A673 (cell line): Measurements from ENCODE around the gene CR2. TPM values are rescaled to one million over a fixed set of nuclear protein-coding genes. Genes with fewer than 3 reads are reported as not detected.

Experiments used
- BruUV-seq: library from RNA; stranded (reverse); fragments of 400-500 nt; replicated peaks from 2 replicates; lab custom pipeline; 2021; lab: Mats Ljungman, UMichigan
- CTCF ChIA-PET: fragments of 300-600 bp; sonication (Branson Sonifier 250); formaldehyde crosslinking; loops from one replicate; lab custom pipeline; 2022; ENCODE audit warnings: antibody characterized with exemption; lab: Charles Lee
- POLR2A ChIA-PET: fragments of 300-600 bp; sonication (Branson Sonifier 250); formaldehyde crosslinking; loops from one replicate; lab custom pipeline; 2022; ENCODE audit warnings: antibody characterized with exemption; ENCODE audit not compliant: low non-redundant PET; lab: Charles Lee
- DNase-seq: peaks from one replicate; pipeline ENCODE4 v3.0.0-alpha.2; 2015; ENCODE audit warnings: low spot score
- H3K27ac ChIP-seq: fragments of 200-600 bp; sonication (generic); 2 replicates; pipeline ENCODE4 v1.5.1; 2016; ENCODE audit warnings: mixed run types, low read depth, mild to moderate bottlenecking, mixed read lengths, antibody characterized with exemption, low read length; ENCODE audit not compliant: poor library complexity, severe bottlenecking
- H3K27me3 ChIP-seq: fragments of 200-600 bp; sonication (generic); replicated peaks from 2 replicates; pipeline ENCODE4 v1.6.1; 2017; ENCODE audit warnings: mixed run types, low read depth, mild to moderate bottlenecking, mixed read lengths, antibody characterized with exemption, low read length; ENCODE audit not compliant: insufficient read depth, poor library complexity
- H3K36me3 ChIP-seq: fragments of 200-600 bp; sonication (generic); 2 replicates; pipeline ENCODE4 v1.6.1; 2016; ENCODE audit warnings: mixed run types, mild to moderate bottlenecking, mixed read lengths, antibody characterized with exemption, low read length; ENCODE audit not compliant: insufficient read depth, poor library complexity, severe bottlenecking
- H3K4me1 ChIP-seq: fragments of 200-600 bp; sonication (generic); 2 replicates; pipeline ENCODE4 v1.6.1; 2017; ENCODE audit warnings: mixed run types, mild to moderate bottlenecking, mixed read lengths, antibody characterized with exemption, low read length; ENCODE audit not compliant: insufficient read depth, poor library complexity, severe bottlenecking
- H3K4me3 ChIP-seq: fragments of 200-600 bp; sonication (generic); 2 replicates; pipeline ENCODE4 v1.5.1; 2016; ENCODE audit warnings: low read depth, mixed run types, mild to moderate bottlenecking, mixed read lengths, low read length; ENCODE audit not compliant: poor library complexity, severe bottlenecking
- H3K9me3 ChIP-seq: fragments of 200-600 bp; sonication (generic); 2 replicates; pipeline ENCODE4 v1.6.1; 2016; ENCODE audit warnings: mixed run types, low read depth, mild to moderate bottlenecking, mixed read lengths, antibody characterized with exemption, low read length; ENCODE audit not compliant: poor library complexity, severe bottlenecking
- CTCF ChIP-seq: fragments of 300-800, 200-600 bp; sonication (generic); conservative IDR thresholded peaks from 2 replicates; pipeline ENCODE4 v1.5.1; 2017; ENCODE audit warnings: low read depth, mild to moderate bottlenecking, antibody characterized with exemption, low read length, moderate library complexity, mixed read lengths
- EZH2 ChIP-seq: fragments of 200-600 bp; sonication (generic); IDR thresholded peaks from 2 replicates; pipeline ENCODE4 v1.6.1; 2017; ENCODE audit warnings: borderline replicate concordance, low read depth, mild to moderate bottlenecking, mixed read lengths, antibody characterized with exemption, low read length; ENCODE audit not compliant: poor library complexity, severe bottlenecking
- intact Hi-C: fragments of 100-400 bp; cut with micrococcal nuclease; formaldehyde crosslinking; loops from one replicate; pipeline ENCODE4 v1.10.0; 2022; ENCODE audit not compliant: unreplicated experiment
- total RNA-seq: library from RNA; stranded (reverse); gene quantifications from 2 replicates; pipeline ENCODE4 v1.2.3, GENCODE V29; 2021

CR2 gene
- total RNA-seq, 1 experiment from 2014 or later = not detected

GRCh38 chr1:207486198-207486597 lies 32.1 kb downstream of the CR2 start:
- intact Hi-C loops = no loop called here
- Histone ChIP-seq H3K4me3 (no peak overlapping the region), H3K27me3 (peaks cover 41% of the 10 kb centered on the region), H3K36me3 (no peaks in the 10 kb centered on the region), H3K27ac (no peak overlapping the region), H3K4me1 (no peaks in the 10 kb centered on the region), H3K9me3 (no peaks in the 10 kb centered on the region)
- no peak for DNase-seq
- ChIA-PET CTCF (no interaction called here), POLR2A (no interaction called here)
- TF ChIP-seq CTCF (no peak), EZH2 (no peak)
- BruUV-seq = no TSS peak

DNA sequence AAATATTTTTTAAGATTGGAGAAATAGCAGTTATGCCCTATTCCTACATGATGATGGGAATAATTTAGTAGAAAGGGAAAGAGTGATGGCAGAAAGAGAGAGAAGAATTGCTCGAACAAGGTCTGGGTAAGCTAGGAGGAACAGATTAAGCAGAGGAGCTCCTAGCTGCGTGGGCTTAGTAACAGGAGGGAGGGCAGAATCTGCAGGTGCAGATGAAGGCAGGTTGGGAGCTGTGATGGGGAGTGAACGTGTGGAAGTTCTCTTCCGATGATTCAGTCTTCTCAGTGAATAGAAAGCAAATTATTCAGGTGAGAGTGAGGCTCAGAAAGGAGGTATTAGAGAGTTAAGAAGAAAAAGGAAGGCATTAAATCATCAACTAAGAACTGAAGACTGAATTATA lies 33.5 kb downstream of the CR2 start:
- H3K27ac ChIP-seq = no peak overlapping the region
- H3K4me1 ChIP-seq = no peaks in the 10 kb centered on the region
- H3K4me3 ChIP-seq = no peak overlapping the region
- no peaks in the 10 kb centered on the region for H3K9me3 ChIP-seq
- BruUV-seq = no TSS peak
- TF ChIP-seq CTCF (no peak), EZH2 (no peak)
- ChIA-PET POLR2A (no interaction called here), CTCF (no interaction called here)
- H3K27me3 ChIP-seq = peaks cover 47% of the 10 kb centered on the region
- no peak for DNase-seq
- intact Hi-C loops = no loop called here
- no peaks in the 10 kb centered on the region for H3K36me3 ChIP-seq

GRCh38 chr1:207493212-207493611 lies 39.1 kb downstream of the CR2 start:
- Histone ChIP-seq H3K9me3 (no peaks in the 10 kb centered on the region), H3K4me1 (no peaks in the 10 kb centered on the region), H3K27me3 (peaks cover 74% of the 10 kb centered on the region), H3K4me3 (no peak overlapping the region), H3K27ac (no peak overlapping the region), H3K36me3 (no peaks in the 10 kb centered on the region)
- intact Hi-C loops = no loop called here
- POLR2A ChIA-PET = no interaction called here
- CTCF ChIA-PET = no interaction called here
- no TSS peak for BruUV-seq
- TF ChIP-seq EZH2 (no peak), CTCF (no peak)
- no peak for DNase-seq
